GM20000 (cell line): ENCODE measurements around the gene AFP.

ENCODE experiments used
- DNase-seq: peaks from one replicate; pipeline ENCODE4 v3.0.0; 2012; ENCODE audit warnings: low spot score
- TF ChIP-seq, protein P1 (sequence below): IDR thresholded peaks from 2 replicates; pipeline ENCODE4 v1.5.1; 2012; ENCODE audit warnings: mild to moderate bottlenecking, control low read depth; ENCODE audit errors: extremely low read depth, missing control alignments

The AFP gene

DNA sequence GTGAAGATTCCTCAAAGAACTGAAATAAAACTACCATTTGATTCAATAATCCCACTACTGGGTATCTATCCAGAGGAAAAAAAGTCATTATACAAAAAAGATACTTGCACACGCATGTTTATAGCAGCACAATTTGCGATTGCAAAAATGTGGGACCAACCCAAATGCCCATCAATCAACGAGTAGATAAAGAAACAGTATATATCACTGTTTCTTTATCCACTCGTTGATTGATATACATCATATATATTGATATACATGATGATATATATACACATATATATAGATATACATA is 13.6 kb upstream of the AFP start:
- DNase-seq = no peak
- TF ChIP-seq, protein P1, sequence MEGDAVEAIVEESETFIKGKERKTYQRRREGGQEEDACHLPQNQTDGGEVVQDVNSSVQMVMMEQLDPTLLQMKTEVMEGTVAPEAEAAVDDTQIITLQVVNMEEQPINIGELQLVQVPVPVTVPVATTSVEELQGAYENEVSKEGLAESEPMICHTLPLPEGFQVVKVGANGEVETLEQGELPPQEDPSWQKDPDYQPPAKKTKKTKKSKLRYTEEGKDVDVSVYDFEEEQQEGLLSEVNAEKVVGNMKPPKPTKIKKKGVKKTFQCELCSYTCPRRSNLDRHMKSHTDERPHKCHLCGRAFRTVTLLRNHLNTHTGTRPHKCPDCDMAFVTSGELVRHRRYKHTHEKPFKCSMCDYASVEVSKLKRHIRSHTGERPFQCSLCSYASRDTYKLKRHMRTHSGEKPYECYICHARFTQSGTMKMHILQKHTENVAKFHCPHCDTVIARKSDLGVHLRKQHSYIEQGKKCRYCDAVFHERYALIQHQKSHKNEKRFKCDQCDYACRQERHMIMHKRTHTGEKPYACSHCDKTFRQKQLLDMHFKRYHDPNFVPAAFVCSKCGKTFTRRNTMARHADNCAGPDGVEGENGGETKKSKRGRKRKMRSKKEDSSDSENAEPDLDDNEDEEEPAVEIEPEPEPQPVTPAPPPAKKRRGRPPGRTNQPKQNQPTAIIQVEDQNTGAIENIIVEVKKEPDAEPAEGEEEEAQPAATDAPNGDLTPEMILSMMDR = no peak

DNA sequence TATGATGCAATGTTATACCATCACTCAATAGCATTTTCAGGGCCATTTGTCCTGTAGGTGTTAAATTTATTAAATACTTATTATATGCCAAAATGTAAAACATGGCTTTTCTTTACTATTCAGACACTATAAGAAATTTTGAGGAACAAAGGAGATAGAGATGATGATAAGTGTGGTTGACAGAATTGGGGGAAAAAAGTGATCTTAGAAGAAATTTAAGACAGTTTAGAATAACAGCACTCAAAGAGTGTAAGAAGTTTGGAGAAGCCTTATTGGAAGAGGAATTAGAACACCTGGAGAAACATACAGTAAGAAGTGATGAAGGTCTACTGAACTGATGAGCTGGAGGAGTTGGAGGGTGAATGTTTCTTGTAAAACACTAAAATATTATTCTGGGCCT is 12.8 kb upstream of the AFP start:
- DNase-seq = no peak
- TF ChIP-seq, protein P1 = no peak

DNA sequence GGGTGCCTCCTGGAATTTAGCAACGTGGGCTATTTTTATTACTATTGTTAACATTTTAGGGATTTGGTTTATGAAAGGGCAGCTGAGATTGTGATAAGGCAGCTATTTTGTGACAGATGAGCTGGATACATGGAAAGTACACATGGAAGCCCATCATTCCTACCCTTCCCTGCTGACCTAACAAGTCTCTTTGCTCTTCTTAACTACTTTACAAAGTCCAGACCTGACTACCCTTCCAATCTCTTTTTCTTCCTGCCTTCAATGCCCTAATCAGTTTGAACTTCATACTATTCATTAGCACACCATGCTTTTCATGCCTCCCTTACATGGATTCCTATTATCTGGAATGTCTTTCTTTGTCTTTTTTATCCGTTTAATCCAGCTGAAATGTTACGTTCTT is 9.4 kb upstream of the AFP start:
- DNase-seq = no peak
- TF ChIP-seq, protein P1 = no peak

DNA sequence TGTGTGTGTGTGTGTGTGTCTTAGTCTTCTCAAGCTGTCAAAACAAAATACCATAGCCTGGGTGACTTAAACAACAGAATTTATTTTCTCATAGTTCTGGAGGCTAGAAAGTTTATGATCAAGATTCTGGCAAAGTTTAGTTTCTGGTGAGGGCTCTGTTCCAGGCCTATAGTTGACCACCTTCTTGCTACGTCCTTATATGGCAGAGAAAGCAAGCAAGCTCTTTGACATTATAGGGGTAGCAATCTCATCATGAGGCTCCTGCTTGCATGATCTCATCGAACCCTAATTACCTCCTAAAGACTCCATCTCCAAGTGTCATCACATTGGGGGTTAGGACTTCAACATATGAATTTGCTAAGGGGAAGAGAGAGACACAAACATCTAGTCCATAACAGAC is 6.9 kb upstream of the AFP start:
- TF ChIP-seq, protein P1 = no peak

DNA sequence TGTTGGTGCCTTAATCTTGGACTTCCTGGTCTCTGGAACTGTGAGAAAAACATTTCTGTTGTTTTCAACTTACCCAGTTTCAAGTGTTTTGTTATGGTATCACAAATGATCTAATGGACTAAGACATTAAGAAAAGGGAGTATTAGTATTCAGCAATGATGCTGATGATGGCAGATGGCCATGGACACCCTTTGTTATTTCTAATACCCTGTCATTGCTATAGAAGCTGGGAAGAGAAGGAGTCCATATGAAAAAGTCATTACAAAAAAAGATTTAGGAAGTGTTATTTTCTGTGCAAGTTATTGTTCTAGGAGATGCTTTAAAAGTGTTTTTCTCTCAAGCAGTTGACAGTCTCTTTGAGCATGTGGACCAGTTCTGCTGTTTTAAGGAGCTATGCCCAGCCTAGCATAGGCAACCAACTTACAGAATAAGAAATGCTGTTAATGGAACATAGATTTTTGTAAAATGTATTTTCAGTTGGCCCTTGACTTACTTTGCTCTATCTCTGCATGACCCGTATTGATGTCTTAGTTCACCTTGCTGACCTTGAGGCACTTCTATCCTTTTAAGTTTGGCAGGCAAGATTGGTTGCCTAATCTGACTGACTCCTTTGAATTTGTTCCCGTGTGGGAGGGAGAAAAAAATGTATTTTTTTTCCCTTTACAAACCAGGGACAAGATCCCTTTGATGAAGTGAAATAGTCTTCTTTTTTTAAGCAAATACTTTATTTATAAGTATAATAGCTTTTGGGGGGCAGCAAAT is 6.0 kb upstream of the AFP start:
- no peak for DNase-seq
- TF ChIP-seq, protein P1 = no peak

More for the DNA sequence above, 6.9 kb upstream of the AFP start:
- no peak for DNase-seq

DNA sequence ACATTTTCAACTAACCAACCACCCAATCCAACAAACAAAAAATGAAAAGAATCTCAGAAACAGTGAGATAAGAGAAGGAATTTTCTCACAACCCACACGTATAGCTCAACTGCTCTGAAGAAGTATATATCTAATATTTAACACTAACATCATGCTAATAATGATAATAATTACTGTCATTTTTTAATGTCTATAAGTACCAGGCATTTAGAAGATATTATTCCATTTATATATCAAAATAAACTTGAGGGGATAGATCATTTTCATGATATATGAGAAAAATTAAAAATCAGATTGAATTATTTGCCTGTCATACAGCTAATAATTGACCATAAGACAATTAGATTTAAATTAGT is 4.2 kb upstream of the AFP start:
- no peak for DNase-seq
- TF ChIP-seq, protein P1 = no peak

DNA sequence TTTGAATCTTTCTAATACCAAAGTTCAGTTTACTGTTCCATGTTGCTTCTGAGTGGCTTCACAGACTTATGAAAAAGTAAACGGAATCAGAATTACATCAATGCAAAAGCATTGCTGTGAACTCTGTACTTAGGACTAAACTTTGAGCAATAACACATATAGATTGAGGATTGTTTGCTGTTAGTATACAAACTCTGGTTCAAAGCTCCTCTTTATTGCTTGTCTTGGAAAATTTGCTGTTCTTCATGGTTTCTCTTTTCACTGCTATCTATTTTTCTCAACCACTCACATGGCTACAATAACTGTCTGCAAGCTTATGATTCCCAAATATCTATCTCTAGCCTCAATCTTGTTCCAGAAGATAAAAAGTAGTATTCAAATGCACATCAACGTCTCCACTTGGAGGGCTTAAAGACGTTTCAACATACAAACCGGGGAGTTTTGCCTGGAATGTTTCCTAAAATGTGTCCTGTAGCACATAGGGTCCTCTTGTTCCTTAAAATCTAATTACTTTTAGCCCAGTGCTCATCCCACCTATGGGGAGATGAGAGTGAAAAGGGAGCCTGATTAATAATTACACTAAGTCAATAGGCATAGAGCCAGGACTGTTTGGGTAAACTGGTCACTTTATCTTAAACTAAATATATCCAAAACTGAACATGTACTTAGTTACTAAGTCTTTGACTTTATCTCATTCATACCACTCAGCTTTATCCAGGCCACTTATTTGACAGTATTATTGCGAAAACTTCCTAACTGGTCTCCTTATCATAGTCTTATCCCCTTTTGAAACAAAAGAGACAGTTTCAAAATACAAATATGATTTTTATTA is 3.6 kb upstream of the AFP start:
- TF ChIP-seq, protein P1 = no peak
- DNase-seq = no peak
